AG10803 (cell line): ENCODE data around the gene PCDHA6.
"Not testable (repeated sequence)": the region's sequence is repeated elsewhere in the genome, so short reads cannot be mapped to it uniquely, and the experiment has no call there.

Experiments used
- DNase-seq: peaks from one replicate; pipeline ENCODE4 v3.0.0; 2010; ENCODE audit warnings: low read depth
- H3K4me3 ChIP-seq: 2 replicates; pipeline ENCODE4 v1.5.1; 2011; ENCODE audit warnings: mild to moderate bottlenecking, low read length, control low read depth
- CTCF ChIP-seq: conservative IDR thresholded peaks from 2 replicates; pipeline ENCODE4 v1.5.1; 2011; ENCODE audit warnings: mild to moderate bottlenecking, low read length, control low read depth, inconsistent platforms

PCDHA6 gene

GRCh38 chr5:140827704-140828361 lies at the start of gene PCDHA6:
Gene PCDHA6 (plus strand): TSS chr5:140827960. CDS start chr5:140828092, 132 bp downstream.
- H3K4me3 ChIP-seq: no peak within 1 kb of the TSS; the same call in 1 of the 2 replicates
- 0 out of 2 replicates have a peak, but pooled peaks have one; percentile 15 for TF ChIP-seq CTCF

GRCh38 chr5:140780512-140780911 lies 47.2 kb upstream of the PCDHA6 start:
- no peak overlapping the region for H3K4me3 ChIP-seq
- no peak for DNase-seq
- TF ChIP-seq CTCF: no peak

More at GRCh38 chr5:140827704-140828361, at the start of gene PCDHA6:
- DNase-seq: no peak

- no peak within 1 kb of the TSS for H3K4me3 ChIP-seq
- DNase-seq: no peak
- no peak for TF ChIP-seq CTCF
Observed at GRCh38 chr5:140785905-140786686, 41.7 kb upstream of the PCDHA6 start, which contains the start of gene PCDHA1. Gene PCDHA1 (plus strand): TSS chr5:140786140.

- DNase-seq, H3K4me3 ChIP-seq: not testable (repeated sequence)
Observed at GRCh38 chr5:140787422-140787821, 40.3 kb upstream of the PCDHA6 start.

GRCh38 chr5:140787849-140788504 lies 39.8 kb upstream of the PCDHA6 start:
- H3K4me3 ChIP-seq, DNase-seq: not testable (repeated sequence)

GRCh38 chr5:140791089-140791488 lies 36.7 kb upstream of the PCDHA6 start:
- no peak for DNase-seq
- no peak for TF ChIP-seq CTCF
- H3K4me3 ChIP-seq: no peak overlapping the region

GRCh38 chr5:140794595-140795258 lies 33.0 kb upstream of the PCDHA6 start, which contains the start of gene PCDHA2:
Gene PCDHA2 (plus strand): TSS chr5:140794852.
- no peak for DNase-seq
- TF ChIP-seq CTCF: no peak; the same call in 1 of the 2 replicates
- H3K4me3 ChIP-seq: no peak within 1 kb of the TSS
